Karpas-422 (cell line): ENCODE results near the gene SF1. TPM values are rescaled to one million over a fixed set of nuclear protein-coding genes. Genes with fewer than 3 reads are reported as not detected.
"Not testable (repeated sequence)": the region's sequence is repeated elsewhere in the genome, so short reads cannot be mapped to it uniquely, and the experiment has no call there.

Experiments
- DNase-seq: peaks from one replicate; pipeline ENCODE4 v3.0.0-alpha.2; 2015
- H2AFZ ChIP-seq: fragments of 200-600 bp; sonication (generic); 2 replicates; pipeline ENCODE4 v1.6.1; 2014; ENCODE audit warnings: antibody characterized with exemption, low read length, mixed read lengths
- H3K27ac ChIP-seq: fragments of 200-600 bp; sonication (generic); 2 replicates; pipeline ENCODE4 v1.5.1; 2014; ENCODE audit warnings: mild to moderate bottlenecking, low read length, moderate library complexity
- H3K27me3 ChIP-seq: fragments of 200-600 bp; sonication (generic); 2 replicates; pipeline ENCODE4 v1.6.1; 2014; ENCODE audit warnings: low read length, mixed read lengths
- H3K36me3 ChIP-seq: fragments of 200-600 bp; sonication (generic); 2 replicates; pipeline ENCODE4 v1.6.1; 2014; ENCODE audit warnings: low read length, mixed read lengths; ENCODE audit not compliant: insufficient read depth
- H3K4me1 ChIP-seq: fragments of 200-600 bp; sonication (generic); 2 replicates; pipeline ENCODE4 v1.6.1; 2014; ENCODE audit warnings: mild to moderate bottlenecking, low read length, mixed read lengths
- H3K4me2 ChIP-seq: fragments of 200-600 bp; sonication (generic); 2 replicates; pipeline ENCODE4 v1.6.1; 2014; ENCODE audit warnings: low read length, low read depth, mild to moderate bottlenecking; ENCODE audit not compliant: poor library complexity, severe bottlenecking
- H3K4me3 ChIP-seq: fragments of 200-600 bp; sonication (generic); 2 replicates; pipeline ENCODE4 v1.5.1; 2014; ENCODE audit warnings: mild to moderate bottlenecking, antibody characterized with exemption, low read length, mixed read lengths
- H3K79me2 ChIP-seq: fragments of 200-600 bp; sonication (generic); 2 replicates; pipeline ENCODE4 v1.6.1; 2014; ENCODE audit warnings: mild to moderate bottlenecking, low read length, mixed read lengths
- H3K9ac ChIP-seq: fragments of 200-600 bp; sonication (generic); 2 replicates; pipeline ENCODE4 v1.6.0; 2014; ENCODE audit warnings: low read length
- H3K9me2 ChIP-seq: fragments of 200-600 bp; sonication (generic), shearing (Covaris generic); replicated peaks from 2 replicates; pipeline ENCODE4 v1.6.0; 2014; ENCODE audit warnings: mild to moderate bottlenecking, low read length, moderate library complexity; ENCODE audit not compliant: insufficient read depth
- H3K9me3 ChIP-seq: fragments of 300-700, 200-600 bp; sonication (generic); 2 replicates; pipeline ENCODE4 v1.6.1; 2014; ENCODE audit warnings: low read length, mixed read lengths
- H4K20me1 ChIP-seq: fragments of 200-600 bp; sonication (generic); 2 replicates; pipeline ENCODE4 v1.6.1; 2014; ENCODE audit warnings: mild to moderate bottlenecking, antibody characterized with exemption, low read length, low read depth; ENCODE audit not compliant: insufficient read depth
- total RNA-seq: library from RNA; depleted of rRNA; stranded (reverse); fragments of >200 nt; shearing (Covaris generic); gene quantifications from 2 replicates; pipeline ENCODE4 v1.2.3, GENCODE V29; 2014; ENCODE audit warnings: low replicate concordance; rRNA removed

The SF1 gene, protein sequence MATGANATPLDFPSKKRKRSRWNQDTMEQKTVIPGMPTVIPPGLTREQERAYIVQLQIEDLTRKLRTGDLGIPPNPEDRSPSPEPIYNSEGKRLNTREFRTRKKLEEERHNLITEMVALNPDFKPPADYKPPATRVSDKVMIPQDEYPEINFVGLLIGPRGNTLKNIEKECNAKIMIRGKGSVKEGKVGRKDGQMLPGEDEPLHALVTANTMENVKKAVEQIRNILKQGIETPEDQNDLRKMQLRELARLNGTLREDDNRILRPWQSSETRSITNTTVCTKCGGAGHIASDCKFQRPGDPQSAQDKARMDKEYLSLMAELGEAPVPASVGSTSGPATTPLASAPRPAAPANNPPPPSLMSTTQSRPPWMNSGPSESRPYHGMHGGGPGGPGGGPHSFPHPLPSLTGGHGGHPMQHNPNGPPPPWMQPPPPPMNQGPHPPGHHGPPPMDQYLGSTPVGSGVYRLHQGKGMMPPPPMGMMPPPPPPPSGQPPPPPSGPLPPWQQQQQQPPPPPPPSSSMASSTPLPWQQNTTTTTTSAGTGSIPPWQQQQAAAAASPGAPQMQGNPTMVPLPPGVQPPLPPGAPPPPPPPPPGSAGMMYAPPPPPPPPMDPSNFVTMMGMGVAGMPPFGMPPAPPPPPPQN
- 156 and 329 TPM in 2 replicates for total RNA-seq

DNA sequence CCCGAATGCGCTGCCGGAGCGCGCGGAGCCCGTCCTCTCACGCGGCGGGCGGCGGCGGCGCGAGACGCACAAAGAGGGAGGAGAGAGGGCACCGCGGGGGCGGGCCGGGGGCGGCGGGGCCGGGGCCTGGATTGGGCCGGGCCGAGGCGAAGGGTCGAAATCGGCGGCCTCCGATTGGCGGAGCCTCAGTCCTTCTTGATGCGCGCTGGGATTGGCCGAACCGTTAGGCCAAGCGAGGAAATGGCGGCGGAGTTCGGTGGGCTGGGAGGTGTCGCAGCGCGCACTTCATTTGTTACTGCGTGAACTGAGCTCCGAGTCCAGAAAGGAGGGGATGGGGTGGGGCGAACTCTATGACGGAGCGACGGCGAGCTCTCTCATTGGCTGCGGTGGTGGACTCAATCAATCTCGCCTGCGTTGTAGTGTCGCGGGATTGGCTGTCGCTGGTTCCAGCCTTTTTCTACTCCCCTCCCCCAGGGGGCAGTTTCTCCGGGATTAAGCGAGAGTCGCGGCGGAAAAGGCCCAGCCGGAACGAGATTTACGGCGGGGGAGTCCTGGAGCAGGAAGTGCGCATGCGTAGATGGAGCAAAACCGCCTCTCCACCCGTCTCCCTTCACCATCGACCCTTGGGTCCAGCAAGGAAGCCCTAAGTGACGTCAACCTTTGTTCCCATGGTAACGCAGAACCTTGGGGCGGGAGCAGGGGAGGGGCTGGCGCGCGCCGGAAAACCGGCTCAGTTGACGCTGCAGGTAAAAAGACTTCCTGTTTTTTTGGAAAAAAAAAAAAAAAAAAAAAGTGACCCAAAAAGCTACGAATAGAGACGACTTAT, at the start of gene SF1:
SF1 (minus strand) TSS at position 70 of the 826 bp plus-strand sequence. CDS start 150 bp downstream, outside the sequence.
- Histone ChIP-seq H3K27me3 (no peaks in the 10 kb centered on the region), H2AFZ (peak within 1 kb of the TSS; percentile 15; the same call in 1 of the 2 replicates), H3K27ac (peak within 1 kb of the TSS; percentile 92), H3K4me3 (peak within 1 kb of the TSS; percentile 94), H3K4me1 (peaks cover 50% of the 10 kb centered on the region), H3K9me2 (no peaks in the 10 kb centered on the region), H3K9me3 (no peaks in the 10 kb centered on the region), H4K20me1 (peaks cover 37% of the 10 kb centered on the region), H3K4me2 (peak within 1 kb of the TSS; percentile 97), H3K9ac (peak within 1 kb of the TSS; percentile 97), H3K36me3 (peaks cover 37% of the 10 kb centered on the region), H3K79me2 (peaks cover 38% of the 10 kb centered on the region)
- DNase-seq: peak; percentile 100

DNA sequence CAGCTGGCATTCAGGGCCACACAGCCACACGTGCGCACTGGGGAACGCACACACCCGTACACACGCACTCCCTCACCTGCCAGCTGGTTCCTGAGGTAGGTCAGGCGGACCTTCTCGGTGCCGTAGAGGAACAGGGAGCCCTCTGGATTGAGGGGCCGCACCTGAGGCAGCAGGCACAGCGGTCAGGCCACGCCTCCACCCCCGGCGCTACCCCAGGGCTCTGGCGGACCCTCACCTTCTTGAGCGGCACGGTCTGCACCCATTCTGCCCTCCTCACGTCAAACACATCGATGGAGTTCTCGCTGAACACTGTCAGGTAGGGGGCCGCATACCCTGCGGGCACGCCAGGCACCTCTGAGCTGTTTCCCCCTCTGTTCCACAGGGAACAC, 49.1 kb upstream of the SF1 start:
- Histone ChIP-seq H3K9me2 (no peaks in the 10 kb centered on the region), H4K20me1 (no peaks in the 10 kb centered on the region), H3K9ac (no peak overlapping the region), H3K36me3 (no peaks in the 10 kb centered on the region), H3K9me3 (no peaks in the 10 kb centered on the region), H3K4me3 (no peak overlapping the region), H3K27me3 (no peaks in the 10 kb centered on the region), H2AFZ (no peak overlapping the region), H3K79me2 (no peaks in the 10 kb centered on the region), H3K27ac (no peak overlapping the region), H3K4me1 (no peaks in the 10 kb centered on the region), H3K4me2 (no peak overlapping the region)
- DNase-seq: no peak

DNA sequence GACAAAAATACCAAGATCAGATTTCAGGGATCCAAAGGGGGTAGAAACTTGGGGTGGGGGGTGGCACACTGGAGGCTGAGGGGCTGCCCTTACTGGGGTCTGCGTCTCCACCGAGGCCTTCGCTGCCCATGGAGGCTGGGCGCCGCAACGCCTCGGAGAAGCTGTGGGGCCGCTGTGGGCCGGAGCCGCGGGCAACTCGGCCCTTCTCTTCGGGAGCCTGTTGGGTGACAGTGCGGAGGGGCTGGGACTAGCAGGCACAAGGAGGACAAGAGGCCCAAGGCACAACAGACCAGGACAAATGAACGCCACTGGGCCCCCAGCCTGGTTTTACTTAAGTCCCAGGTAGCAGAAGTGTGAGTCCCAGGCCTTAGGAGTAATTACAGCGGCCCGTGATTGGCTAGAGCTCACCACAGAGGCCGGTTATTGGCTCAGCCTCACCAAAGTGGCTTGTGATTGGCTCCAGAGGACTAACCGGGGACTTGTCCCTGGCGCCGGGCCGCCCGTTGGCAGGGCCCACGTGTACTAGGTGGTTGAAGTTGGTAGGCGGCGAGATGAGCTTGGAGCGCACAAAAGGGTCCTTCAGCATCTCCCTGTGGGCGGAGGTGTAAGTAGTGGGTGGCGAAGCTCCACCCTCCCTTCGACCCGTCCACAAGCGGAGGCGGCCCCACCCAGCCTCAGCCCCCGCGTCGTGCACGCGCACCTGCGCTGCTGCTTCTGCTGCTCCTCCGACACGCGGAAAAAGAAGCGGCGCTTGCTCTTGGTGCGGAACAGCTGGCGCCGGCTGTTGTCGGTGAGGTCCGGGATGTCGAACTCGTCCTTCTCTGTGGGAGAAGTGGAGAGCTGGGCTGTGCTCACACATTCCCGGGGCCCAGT, 48.5 kb upstream of the SF1 start:
- Histone ChIP-seq H3K9ac (no peak overlapping the region), H3K36me3 (no peaks in the 10 kb centered on the region), H4K20me1 (no peaks in the 10 kb centered on the region), H3K4me2 (no peak overlapping the region), H3K9me3 (no peaks in the 10 kb centered on the region), H2AFZ (no peak overlapping the region), H3K9me2 (no peaks in the 10 kb centered on the region), H3K4me3 (no peak overlapping the region), H3K27ac (no peak overlapping the region), H3K27me3 (no peaks in the 10 kb centered on the region), H3K79me2 (no peaks in the 10 kb centered on the region), H3K4me1 (no peaks in the 10 kb centered on the region)
- DNase-seq: peak; percentile 70

DNA sequence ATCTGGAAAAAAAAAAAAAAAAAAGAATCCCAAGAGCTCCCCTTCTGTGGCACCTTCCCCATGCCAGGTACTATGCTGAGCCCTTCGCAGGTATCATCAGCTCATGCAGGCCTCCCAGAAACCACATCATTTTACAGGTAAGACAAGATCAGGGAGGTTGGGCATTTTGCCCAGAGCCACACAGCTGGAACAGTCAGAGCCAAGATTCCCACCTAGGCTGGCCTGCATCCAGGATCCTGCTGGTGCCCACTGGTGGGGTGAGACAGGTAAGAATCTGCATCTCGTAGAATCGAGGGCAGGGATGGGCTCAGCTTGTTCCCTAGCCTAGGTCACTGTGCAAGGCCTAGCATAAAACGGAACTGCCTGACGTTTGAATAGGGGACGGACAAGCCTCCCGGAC, 47.7 kb upstream of the SF1 start:
- H2AFZ ChIP-seq: no peak overlapping the region
- no peaks in the 10 kb centered on the region for H3K4me1 ChIP-seq
- no peaks in the 10 kb centered on the region for H3K9me2 ChIP-seq
- no peak for DNase-seq
- no peaks in the 10 kb centered on the region for H3K36me3 ChIP-seq
- H3K27me3 ChIP-seq: no peaks in the 10 kb centered on the region
- no peak overlapping the region for H3K4me2 ChIP-seq
- H3K27ac ChIP-seq: no peak overlapping the region
- no peaks in the 10 kb centered on the region for H3K79me2 ChIP-seq
- no peaks in the 10 kb centered on the region for H4K20me1 ChIP-seq
- H3K9ac ChIP-seq: no peak overlapping the region
- no peak overlapping the region for H3K4me3 ChIP-seq
- H3K9me3 ChIP-seq: no peaks in the 10 kb centered on the region

DNA sequence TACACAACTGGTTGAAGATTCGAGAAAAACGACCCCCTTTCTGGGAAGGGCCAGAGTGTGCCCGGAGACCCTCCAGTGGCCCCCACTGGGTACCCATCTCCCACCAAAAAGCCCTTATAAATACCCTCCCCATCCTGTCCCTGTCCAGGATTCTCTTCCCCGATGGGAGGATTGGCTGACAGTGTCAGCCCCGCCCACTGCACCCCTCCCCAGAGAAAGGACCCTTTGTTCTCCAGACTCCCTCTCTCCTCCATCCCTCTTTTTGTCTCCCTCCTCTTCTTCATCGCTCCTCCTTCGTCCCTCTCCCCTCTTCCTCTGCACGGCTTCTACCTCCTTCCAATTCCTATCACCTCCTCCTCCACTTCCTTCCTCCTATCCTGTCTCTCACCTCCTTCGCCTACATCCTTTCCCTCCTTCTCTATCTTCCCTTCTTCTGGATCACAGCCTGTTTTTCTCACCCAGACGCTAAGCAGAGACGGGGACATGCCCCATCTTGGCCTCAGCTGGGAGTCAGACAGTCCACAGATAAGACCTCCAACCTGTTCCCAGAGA, 45.3 kb upstream of the SF1 start:
- Histone ChIP-seq H2AFZ (no peak overlapping the region), H3K27ac (no peak overlapping the region), H3K4me3 (no peak overlapping the region), H3K4me2 (no peak overlapping the region), H3K9me3 (no peaks in the 10 kb centered on the region), H4K20me1 (no peaks in the 10 kb centered on the region), H3K27me3 (no peaks in the 10 kb centered on the region), H3K79me2 (no peaks in the 10 kb centered on the region), H3K9ac (no peak overlapping the region), H3K4me1 (no peaks in the 10 kb centered on the region), H3K9me2 (no peaks in the 10 kb centered on the region), H3K36me3 (no peaks in the 10 kb centered on the region)
- DNase-seq: no peak

DNA sequence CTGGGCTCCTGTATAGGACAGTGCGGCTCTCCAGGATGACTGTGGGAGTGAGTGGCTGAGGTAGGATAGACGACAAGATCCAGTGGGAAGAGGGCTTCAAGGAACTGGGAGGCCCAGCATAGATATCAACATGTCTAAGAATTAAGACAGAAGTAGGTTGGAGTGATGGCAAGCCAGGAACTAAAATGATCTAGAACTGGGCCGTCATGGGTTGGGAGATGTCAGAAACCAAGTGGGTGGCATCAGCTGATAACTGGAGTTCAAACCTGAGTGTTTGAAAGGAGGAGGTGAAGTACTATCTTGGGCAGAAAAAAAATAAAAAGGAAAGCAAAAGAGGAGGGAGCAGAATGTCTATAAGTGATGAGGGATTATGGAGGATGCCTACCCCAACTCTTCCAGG, 39.1 kb upstream of the SF1 start:
- no peak for DNase-seq
- H3K9me2 ChIP-seq: no peaks in the 10 kb centered on the region
- H3K4me1 ChIP-seq: peaks cover 9% of the 10 kb centered on the region
- no peaks in the 10 kb centered on the region for H3K79me2 ChIP-seq
- no peak overlapping the region for H3K4me2 ChIP-seq
- no peak overlapping the region for H3K9ac ChIP-seq
- no peak overlapping the region for H3K4me3 ChIP-seq
- H3K27ac ChIP-seq: no peak overlapping the region
- no peaks in the 10 kb centered on the region for H4K20me1 ChIP-seq
- H3K27me3 ChIP-seq: no peaks in the 10 kb centered on the region
- H3K36me3 ChIP-seq: no peaks in the 10 kb centered on the region
- no peaks in the 10 kb centered on the region for H3K9me3 ChIP-seq
- H2AFZ ChIP-seq: no peak overlapping the region

DNA sequence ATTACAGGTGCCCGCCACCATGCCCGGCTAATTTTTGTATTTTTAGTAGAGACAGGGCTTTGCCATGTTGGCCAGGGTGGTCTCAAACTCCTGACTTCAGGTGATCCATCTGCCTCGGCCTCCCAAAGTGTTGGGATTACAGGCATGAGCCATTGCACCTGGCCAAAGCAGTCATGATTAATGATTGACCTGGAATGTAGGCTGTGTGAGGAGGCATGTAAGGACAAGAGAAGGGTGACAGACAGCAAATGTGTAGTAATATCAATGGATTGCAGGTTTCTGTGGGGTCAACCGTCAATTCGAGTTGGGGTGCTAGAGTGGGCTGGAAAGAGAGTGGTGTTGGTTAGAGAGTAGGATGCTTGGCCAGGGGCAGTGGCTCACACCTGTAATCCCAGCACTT, 37.1 kb upstream of the SF1 start:
- H3K79me2 ChIP-seq, H3K4me2 ChIP-seq: not testable (repeated sequence)

More for the DNA sequence above, 37.1 kb upstream of the SF1 start:
- DNase-seq, H2AFZ ChIP-seq, H3K9me3 ChIP-seq, H3K27ac ChIP-seq, H3K9me2 ChIP-seq, H3K36me3 ChIP-seq, H4K20me1 ChIP-seq, H3K4me3 ChIP-seq, H3K9ac ChIP-seq, H3K27me3 ChIP-seq: not testable (repeated sequence)
- H3K4me1 ChIP-seq: peaks cover 14% of the 10 kb centered on the region
